Body of pancreas (tissue), 4 donors: ENCODE data around the gene APPBP2.

ENCODE experiments used
- POLR2A ChIP-seq, 3 donors: fragments of 450-650 bp; IDR thresholded peaks; one replicate each; pipeline ENCODE4 v1.6.1; 2016; ENCODE audit warnings: antibody characterized with exemption in 3 of 3, mild to moderate bottlenecking in 2 of 3
- TF ChIP-seq, protein P1 (sequence below), 7 experiments: fragments of 450-650 bp in 4 of 7; fragments of 200-600 bp in 3 of 7; sonication (generic) in 3 of 7; IDR thresholded peaks; one replicate each; pipeline ENCODE4 v1.5.1; 2016 to 2019; ENCODE audit warnings: antibody characterized with exemption in 7 of 7

DNA sequence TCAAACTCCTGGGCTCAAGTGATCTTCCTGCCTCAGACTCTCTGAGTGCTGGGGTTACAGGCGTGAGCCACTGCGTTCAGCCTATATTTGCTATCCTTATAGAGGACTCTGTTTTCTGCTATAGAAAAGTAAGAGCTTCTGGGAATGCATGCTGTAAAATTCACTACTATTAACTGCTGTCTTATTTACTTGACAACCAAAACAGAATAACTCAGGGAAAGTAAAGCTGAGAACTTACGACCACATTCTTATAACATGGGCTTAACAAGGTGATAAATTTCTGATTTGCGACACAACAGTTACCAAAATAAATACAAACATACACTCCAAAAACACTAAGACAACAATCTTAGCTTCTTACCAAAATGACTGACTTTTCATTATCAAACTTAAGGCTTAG, 23.9 kb downstream of the APPBP2 start:
- TF ChIP-seq, protein P1, sequence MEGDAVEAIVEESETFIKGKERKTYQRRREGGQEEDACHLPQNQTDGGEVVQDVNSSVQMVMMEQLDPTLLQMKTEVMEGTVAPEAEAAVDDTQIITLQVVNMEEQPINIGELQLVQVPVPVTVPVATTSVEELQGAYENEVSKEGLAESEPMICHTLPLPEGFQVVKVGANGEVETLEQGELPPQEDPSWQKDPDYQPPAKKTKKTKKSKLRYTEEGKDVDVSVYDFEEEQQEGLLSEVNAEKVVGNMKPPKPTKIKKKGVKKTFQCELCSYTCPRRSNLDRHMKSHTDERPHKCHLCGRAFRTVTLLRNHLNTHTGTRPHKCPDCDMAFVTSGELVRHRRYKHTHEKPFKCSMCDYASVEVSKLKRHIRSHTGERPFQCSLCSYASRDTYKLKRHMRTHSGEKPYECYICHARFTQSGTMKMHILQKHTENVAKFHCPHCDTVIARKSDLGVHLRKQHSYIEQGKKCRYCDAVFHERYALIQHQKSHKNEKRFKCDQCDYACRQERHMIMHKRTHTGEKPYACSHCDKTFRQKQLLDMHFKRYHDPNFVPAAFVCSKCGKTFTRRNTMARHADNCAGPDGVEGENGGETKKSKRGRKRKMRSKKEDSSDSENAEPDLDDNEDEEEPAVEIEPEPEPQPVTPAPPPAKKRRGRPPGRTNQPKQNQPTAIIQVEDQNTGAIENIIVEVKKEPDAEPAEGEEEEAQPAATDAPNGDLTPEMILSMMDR (IDR thresholded peaks at IDR 0.05): no peak
- no peak for TF ChIP-seq POLR2A (IDR thresholded peaks at IDR 0.05)
